NCI-H1436 treated with DMSO at 0.1 percent for 48 hours (cell line): ENCODE results near the gene PUS3.
"Not testable (repeated sequence)": the region's sequence is repeated elsewhere in the genome, so short reads cannot be mapped to it uniquely, and the experiment has no call there.

Experiments used
- DNase-seq: peaks from one replicate; lab custom pipeline; 2025; lab: John Stamatoyannopoulos, UW

The PUS3 gene

GRCh38 chr11:125871391-125872137, 31.4 kb downstream of the PUS3 start:
- no peak for DNase-seq

DNA sequence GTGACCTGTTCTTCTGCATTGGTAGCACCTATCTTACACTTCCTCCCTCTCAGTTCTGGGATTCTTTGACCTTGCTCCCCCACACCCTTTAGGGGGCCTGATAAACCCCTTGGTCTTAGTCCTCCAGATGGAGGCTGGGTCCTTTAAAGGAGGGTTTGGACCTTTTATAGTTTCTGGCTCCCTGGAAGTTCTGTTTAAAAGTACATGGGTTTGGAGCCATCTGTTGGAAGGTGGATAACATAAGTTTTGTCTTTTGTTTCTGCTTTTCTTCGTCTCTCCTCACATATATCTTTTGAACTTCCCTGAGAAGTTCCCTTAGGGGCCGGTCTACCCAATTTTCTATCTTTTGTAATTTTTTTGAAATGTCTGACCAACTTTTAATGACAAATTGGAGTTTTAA, 33.5 kb downstream of the PUS3 start:
- no peak for DNase-seq

- not testable (repeated sequence) for DNase-seq
Measured at GRCh38 chr11:125865354-125865753, 37.7 kb downstream of the PUS3 start.

DNA sequence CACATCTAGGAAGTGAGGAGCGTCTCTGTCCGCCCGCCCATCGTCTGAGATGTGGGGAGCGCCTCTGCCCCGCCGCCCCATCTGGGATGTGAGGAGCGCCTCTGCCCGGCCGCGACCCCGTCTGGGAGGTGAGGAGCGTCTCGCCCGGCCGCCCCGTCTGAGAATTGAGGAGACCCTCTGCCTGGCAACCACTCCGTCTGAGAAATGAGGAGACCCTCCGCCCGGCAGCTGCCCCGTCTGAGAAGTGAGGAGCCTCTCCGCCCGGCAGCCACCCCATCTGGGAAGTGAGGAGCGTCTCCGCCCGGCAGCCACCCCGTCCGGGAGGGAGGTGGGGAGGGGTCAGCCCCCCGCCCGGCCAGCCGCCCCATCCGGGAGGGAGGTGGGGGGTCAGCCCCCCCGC, 40.2 kb downstream of the PUS3 start:
- not testable (repeated sequence) for DNase-seq

GRCh38 chr11:125857670-125858069, 45.3 kb downstream of the PUS3 start:
- not testable (repeated sequence) for DNase-seq

GRCh38 chr11:125846188-125846587, 56.8 kb downstream of the PUS3 start:
- no peak for DNase-seq
